Smooth muscle cell of the brain vasculature (primary cell): ENCODE measurements around the gene ZNF664.
A peak's percentile ranks its signal among the peaks of the same experiment; 100 is the strongest.

Source experiments
- DNase-seq: peaks from one replicate; pipeline ENCODE4 v3.0.0-alpha.2; 2012; ENCODE audit warnings: low read depth, low spot score

The ZNF664 gene

GRCh38 chr12:124032265-124032886, 59.4 kb downstream of the ZNF664 start:
- DNase-seq: peak; percentile 28

GRCh38 chr12:124033859-124034258, 60.8 kb downstream of the ZNF664 start:
- no peak for DNase-seq

- DNase-seq: no peak
These were observed 61.3 kb downstream of the ZNF664 start for GRCh38 chr12:124034297-124034696.

- no peak for DNase-seq
These were observed 62.1 kb downstream of the ZNF664 start for GRCh38 chr12:124035163-124035562.

GRCh38 chr12:124036171-124036598, 63.2 kb downstream of the ZNF664 start:
- DNase-seq: no peak

- no peak for DNase-seq
These were observed 63.7 kb downstream of the ZNF664 start for GRCh38 chr12:124036657-124037109.

GRCh38 chr12:124037331-124037730, 64.3 kb downstream of the ZNF664 start:
- DNase-seq: no peak

GRCh38 chr12:124039276-124039675, 66.3 kb downstream of the ZNF664 start:
- DNase-seq: no peak

GRCh38 chr12:124040291-124040690, 67.3 kb downstream of the ZNF664 start:
- no peak for DNase-seq

- DNase-seq: no peak
These were observed 67.7 kb downstream of the ZNF664 start for GRCh38 chr12:124040737-124041136.

- no peak for DNase-seq
These were observed 68.9 kb downstream of the ZNF664 start for GRCh38 chr12:124041907-124042306.

GRCh38 chr12:124044021-124044420, 71.0 kb downstream of the ZNF664 start:
- no peak for DNase-seq

- no peak for DNase-seq
These were observed 71.8 kb downstream of the ZNF664 start for GRCh38 chr12:124044809-124045321.

- no peak for DNase-seq
These were observed 72.8 kb downstream of the ZNF664 start for GRCh38 chr12:124045671-124046455.

- no peak for DNase-seq
These were observed 73.4 kb downstream of the ZNF664 start for GRCh38 chr12:124046456-124046740.

- DNase-seq: no peak
These were observed 74.1 kb downstream of the ZNF664 start for GRCh38 chr12:124047045-124047566.

- DNase-seq: no peak
These were observed 76.6 kb downstream of the ZNF664 start for GRCh38 chr12:124049451-124050094.

- peak; percentile 43 for DNase-seq
These were observed 80.8 kb downstream of the ZNF664 start for GRCh38 chr12:124053851-124054250.

- no peak for DNase-seq
These were observed 82.1 kb downstream of the ZNF664 start for GRCh38 chr12:124055066-124055465.

GRCh38 chr12:124057691-124058090, 84.7 kb downstream of the ZNF664 start:
- no peak for DNase-seq

GRCh38 chr12:124059752-124060151, 86.7 kb downstream of the ZNF664 start:
- DNase-seq: no peak
